ENCODE results near the gene NUP153.

The NUP153 gene

DNA sequence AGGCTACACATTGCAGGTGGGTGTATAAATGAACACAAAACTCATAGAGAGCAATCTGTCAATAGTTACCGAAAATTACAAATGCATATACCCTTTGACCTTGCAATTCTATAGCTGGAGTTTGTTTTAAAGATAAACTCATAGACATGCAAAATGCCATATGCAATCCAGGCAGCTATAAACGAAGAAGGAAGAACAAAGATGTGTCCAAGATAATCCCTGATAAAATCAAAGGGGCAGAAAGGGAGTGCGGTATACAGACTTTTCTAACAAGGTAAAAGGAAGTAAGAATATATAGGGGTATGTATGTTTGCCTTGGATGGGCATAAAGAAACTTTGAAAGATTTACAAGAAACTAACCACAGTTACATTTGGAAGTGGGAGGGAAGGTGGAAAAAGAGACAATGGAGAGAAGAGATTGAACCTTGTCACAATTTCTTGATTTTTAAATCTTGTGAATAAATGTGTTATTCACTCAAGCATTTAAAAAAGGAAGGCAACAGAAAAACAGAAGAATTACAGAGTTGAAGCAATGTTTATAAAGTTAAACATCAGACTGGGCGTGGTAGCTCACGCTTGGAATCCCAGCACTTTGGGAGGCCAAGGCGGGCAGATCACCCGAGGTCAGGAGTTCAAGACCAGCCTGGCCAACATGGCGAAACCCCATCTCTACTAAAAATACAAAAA is 76.8 kb downstream of the NUP153 start:
- TF ChIP-seq GABPA (IDR thresholded peaks at IDR 0.05; ENCODE audit: low read depth) (no peak), SPI1 (IDR thresholded peaks at IDR 0.05; ENCODE audit: borderline replicate concordance, low read depth) (no peak), POLR2AphosphoS5 (IDR thresholded peaks at IDR 0.05; ENCODE audit: low read depth) (no peak)
- TF ChIP-seq, protein P1, sequence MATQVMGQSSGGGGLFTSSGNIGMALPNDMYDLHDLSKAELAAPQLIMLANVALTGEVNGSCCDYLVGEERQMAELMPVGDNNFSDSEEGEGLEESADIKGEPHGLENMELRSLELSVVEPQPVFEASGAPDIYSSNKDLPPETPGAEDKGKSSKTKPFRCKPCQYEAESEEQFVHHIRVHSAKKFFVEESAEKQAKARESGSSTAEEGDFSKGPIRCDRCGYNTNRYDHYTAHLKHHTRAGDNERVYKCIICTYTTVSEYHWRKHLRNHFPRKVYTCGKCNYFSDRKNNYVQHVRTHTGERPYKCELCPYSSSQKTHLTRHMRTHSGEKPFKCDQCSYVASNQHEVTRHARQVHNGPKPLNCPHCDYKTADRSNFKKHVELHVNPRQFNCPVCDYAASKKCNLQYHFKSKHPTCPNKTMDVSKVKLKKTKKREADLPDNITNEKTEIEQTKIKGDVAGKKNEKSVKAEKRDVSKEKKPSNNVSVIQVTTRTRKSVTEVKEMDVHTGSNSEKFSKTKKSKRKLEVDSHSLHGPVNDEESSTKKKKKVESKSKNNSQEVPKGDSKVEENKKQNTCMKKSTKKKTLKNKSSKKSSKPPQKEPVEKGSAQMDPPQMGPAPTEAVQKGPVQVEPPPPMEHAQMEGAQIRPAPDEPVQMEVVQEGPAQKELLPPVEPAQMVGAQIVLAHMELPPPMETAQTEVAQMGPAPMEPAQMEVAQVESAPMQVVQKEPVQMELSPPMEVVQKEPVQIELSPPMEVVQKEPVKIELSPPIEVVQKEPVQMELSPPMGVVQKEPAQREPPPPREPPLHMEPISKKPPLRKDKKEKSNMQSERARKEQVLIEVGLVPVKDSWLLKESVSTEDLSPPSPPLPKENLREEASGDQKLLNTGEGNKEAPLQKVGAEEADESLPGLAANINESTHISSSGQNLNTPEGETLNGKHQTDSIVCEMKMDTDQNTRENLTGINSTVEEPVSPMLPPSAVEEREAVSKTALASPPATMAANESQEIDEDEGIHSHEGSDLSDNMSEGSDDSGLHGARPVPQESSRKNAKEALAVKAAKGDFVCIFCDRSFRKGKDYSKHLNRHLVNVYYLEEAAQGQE (IDR thresholded peaks at IDR 0.05; ENCODE audit: insufficient replicate concordance, low read depth) = no peak
- TF ChIP-seq, protein P2, sequence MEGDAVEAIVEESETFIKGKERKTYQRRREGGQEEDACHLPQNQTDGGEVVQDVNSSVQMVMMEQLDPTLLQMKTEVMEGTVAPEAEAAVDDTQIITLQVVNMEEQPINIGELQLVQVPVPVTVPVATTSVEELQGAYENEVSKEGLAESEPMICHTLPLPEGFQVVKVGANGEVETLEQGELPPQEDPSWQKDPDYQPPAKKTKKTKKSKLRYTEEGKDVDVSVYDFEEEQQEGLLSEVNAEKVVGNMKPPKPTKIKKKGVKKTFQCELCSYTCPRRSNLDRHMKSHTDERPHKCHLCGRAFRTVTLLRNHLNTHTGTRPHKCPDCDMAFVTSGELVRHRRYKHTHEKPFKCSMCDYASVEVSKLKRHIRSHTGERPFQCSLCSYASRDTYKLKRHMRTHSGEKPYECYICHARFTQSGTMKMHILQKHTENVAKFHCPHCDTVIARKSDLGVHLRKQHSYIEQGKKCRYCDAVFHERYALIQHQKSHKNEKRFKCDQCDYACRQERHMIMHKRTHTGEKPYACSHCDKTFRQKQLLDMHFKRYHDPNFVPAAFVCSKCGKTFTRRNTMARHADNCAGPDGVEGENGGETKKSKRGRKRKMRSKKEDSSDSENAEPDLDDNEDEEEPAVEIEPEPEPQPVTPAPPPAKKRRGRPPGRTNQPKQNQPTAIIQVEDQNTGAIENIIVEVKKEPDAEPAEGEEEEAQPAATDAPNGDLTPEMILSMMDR (IDR thresholded peaks at IDR 0.05; ENCODE audit: insufficient read depth, low read length) = no peak
- Histone ChIP-seq H3K27ac (replicated peaks) (no peak overlapping the region), H3K27me3 (ENCODE audit: insufficient read depth, poor library complexity, severe bottlenecking) (no peaks in the 10 kb centered on the region), H3K4me3 (replicated peaks; ENCODE audit: insufficient read depth, low read length) (no peak overlapping the region)
- no peak for DNase-seq (ENCODE audit: low read depth in 1 of 2, low spot score in 1 of 2)

DNA sequence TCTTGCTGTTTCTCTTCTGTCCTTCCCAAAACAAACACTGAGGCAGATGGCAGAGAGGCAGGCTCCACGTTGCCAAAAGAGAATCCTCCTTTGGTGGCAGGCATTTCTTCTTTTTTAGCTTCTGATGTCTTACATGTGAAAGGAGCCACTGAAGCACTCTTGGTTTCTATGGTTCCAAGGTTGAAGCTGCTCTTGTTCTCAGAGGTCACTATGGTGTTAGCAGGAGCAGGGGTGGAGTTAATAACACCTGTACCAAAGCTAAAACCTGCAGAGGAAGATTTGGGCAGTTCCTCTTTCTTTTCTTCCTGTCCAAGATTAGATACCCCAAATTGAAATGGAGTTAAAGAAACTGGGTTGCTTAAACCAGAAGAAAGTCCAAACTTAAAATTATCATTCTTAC is 77.9 kb downstream of the NUP153 start:
- DNase-seq (ENCODE audit: low read depth in 1 of 2, low spot score in 1 of 2) = no peak
- Histone ChIP-seq H3K27me3 (ENCODE audit: insufficient read depth, poor library complexity, severe bottlenecking) (no peaks in the 10 kb centered on the region), H3K4me3 (replicated peaks; ENCODE audit: insufficient read depth, low read length) (no peak overlapping the region), H3K27ac (replicated peaks) (no peak overlapping the region)
- TF ChIP-seq SPI1 (IDR thresholded peaks at IDR 0.05; ENCODE audit: borderline replicate concordance, low read depth) (0 out of 2 replicates have a peak, but pooled peaks have one; percentile 8), GABPA (IDR thresholded peaks at IDR 0.05; ENCODE audit: low read depth) (no peak)
- TF ChIP-seq, protein P2 (IDR thresholded peaks at IDR 0.05; ENCODE audit: insufficient read depth, low read length) = no peak

DNA sequence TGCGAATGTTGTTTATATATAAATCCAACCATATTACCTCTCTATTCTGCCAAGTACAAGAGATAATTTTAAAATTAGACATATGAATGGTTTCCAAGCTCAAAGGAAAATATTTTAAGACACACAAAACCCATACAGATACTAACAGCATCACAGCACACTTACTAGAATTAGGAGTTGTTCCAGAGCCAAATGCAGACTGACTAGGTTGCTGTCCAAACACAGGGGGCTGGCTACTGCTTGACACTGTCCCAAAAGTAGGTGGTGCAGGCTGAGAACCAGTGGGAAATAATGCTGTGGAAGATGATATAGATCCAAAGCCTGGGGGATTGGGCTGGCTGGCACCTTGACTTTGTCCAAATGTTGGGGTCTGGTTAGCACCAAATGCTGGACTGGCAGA is 82.3 kb downstream of the NUP153 start:
- Histone ChIP-seq H3K27me3 (ENCODE audit: insufficient read depth, poor library complexity, severe bottlenecking) (no peaks in the 10 kb centered on the region), H3K4me3 (replicated peaks; ENCODE audit: insufficient read depth, low read length) (no peak overlapping the region), H3K27ac (replicated peaks) (no peak overlapping the region)
- DNase-seq (ENCODE audit: low read depth in 1 of 2, low spot score in 1 of 2) = no peak
- TF ChIP-seq, protein P1 (IDR thresholded peaks at IDR 0.05; ENCODE audit: insufficient replicate concordance, low read depth) = no peak
- no peak for TF ChIP-seq GABPA (IDR thresholded peaks at IDR 0.05; ENCODE audit: low read depth)
- TF ChIP-seq, protein P2 (IDR thresholded peaks at IDR 0.05; ENCODE audit: insufficient read depth, low read length) = no peak
- no peak for TF ChIP-seq SPI1 (IDR thresholded peaks at IDR 0.05; ENCODE audit: borderline replicate concordance, low read depth)
- TF ChIP-seq POLR2AphosphoS5 (IDR thresholded peaks at IDR 0.05; ENCODE audit: low read depth) = no peak

DNA sequence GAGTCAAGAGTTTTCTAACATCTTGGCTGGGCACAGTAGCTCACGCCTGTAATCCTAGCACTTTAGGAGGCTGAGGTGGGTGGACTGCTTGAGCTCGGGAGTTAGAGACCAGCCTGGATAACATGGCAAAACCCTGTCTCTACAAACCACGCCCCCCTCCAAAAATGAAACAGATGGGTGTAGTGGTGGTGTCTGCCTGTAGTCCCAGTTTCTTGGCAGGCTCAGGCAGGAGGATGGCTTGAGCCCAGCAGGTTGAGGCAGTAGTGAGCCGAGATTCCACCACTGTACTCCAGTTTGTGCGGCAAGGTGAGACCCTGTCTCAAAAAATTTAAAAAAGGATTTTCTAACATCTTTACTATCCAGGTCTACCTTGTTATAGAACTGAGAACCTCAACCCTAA is 84.6 kb downstream of the NUP153 start:
- TF ChIP-seq SPI1 (IDR thresholded peaks at IDR 0.05; ENCODE audit: borderline replicate concordance, low read depth) (no peak), GABPA (IDR thresholded peaks at IDR 0.05; ENCODE audit: low read depth) (no peak), POLR2AphosphoS5 (IDR thresholded peaks at IDR 0.05; ENCODE audit: low read depth) (no peak)
- TF ChIP-seq, protein P2 (IDR thresholded peaks at IDR 0.05; ENCODE audit: insufficient read depth, low read length) = no peak
- TF ChIP-seq, protein P1 (IDR thresholded peaks at IDR 0.05; ENCODE audit: insufficient replicate concordance, low read depth) = no peak
- DNase-seq (ENCODE audit: low read depth in 1 of 2, low spot score in 1 of 2) = no peak
- no peaks in the 10 kb centered on the region for H3K27me3 ChIP-seq (ENCODE audit: insufficient read depth, poor library complexity, severe bottlenecking)
- H3K27ac ChIP-seq (replicated peaks) = no peak overlapping the region
- H3K4me3 ChIP-seq (replicated peaks; ENCODE audit: insufficient read depth, low read length) = no peak overlapping the region
